Kidney (tissue), 14 donors: ENCODE measurements around the gene APC2. TPM values are rescaled to one million over a fixed set of nuclear protein-coding genes. Genes with fewer than 3 reads are reported as not detected.
A peak's percentile ranks its signal among the peaks of the same experiment; 100 is the strongest.

Source experiments
- DNase-seq, 5 donors: peaks; one replicate each; pipeline ENCODE4 v3.0.0-alpha.2; 2013 to 2020
- FAIRE-seq: peaks from 2 replicates; lab custom pipeline; 2012; peaks lifted over from hg19 to GRCh38; lab: Jason Lieb, UNC
- H3K27ac ChIP-seq, 2 donors: one replicate each; pipeline ENCODE4 v1.7.0; 2013; ENCODE audit warnings: low read depth in 2 of 2, low read length in 2 of 2, inconsistent platforms in 1 of 2
- H3K27me3 ChIP-seq: one replicate; pipeline ENCODE4 v1.7.1; 2013; ENCODE audit warnings: low read length, inconsistent platforms; ENCODE audit not compliant: control insufficient read depth, insufficient read depth
- H3K36me3 ChIP-seq, 3 donors: one replicate each; pipeline versions ENCODE4 v1.7.0 to v1.7.1; 2013; ENCODE audit warnings: low read length in 3 of 3, control low read depth in 1 of 3, inconsistent platforms in 1 of 3; ENCODE audit not compliant: insufficient read depth in 3 of 3, control insufficient read depth in 2 of 3
- H3K4me1 ChIP-seq, 3 donors: one replicate each; pipeline versions ENCODE4 v1.7.0 to v1.7.1; 2013; ENCODE audit warnings: low read length in 3 of 3, inconsistent platforms in 1 of 3, low read depth in 1 of 3; ENCODE audit not compliant: control insufficient read depth in 2 of 3, insufficient read depth in 2 of 3
- H3K4me3 ChIP-seq, 3 donors: one replicate each; pipeline versions ENCODE4 v1.7.0 to v1.8.1; 2013; ENCODE audit warnings: low read length in 3 of 3, control low read depth in 1 of 3, inconsistent platforms in 1 of 3
- H3K9ac ChIP-seq, 3 donors: one replicate each; pipeline versions ENCODE4 v1.7.0 to v1.7.1; 2013; ENCODE audit warnings: low read length in 3 of 3, control low read depth in 1 of 3, inconsistent platforms in 1 of 3
- H3K9me3 ChIP-seq, 3 donors: one replicate each; pipeline versions ENCODE4 v1.7.0 to v1.7.1; 2013; ENCODE audit warnings: low read length in 3 of 3, control low read depth in 1 of 3, inconsistent platforms in 1 of 3; ENCODE audit not compliant: control insufficient read depth in 2 of 3, insufficient read depth in 1 of 3
- CTCF ChIP-seq: IDR thresholded peaks from 3 replicates; pipeline ENCODE4 v1.5.1; 2012; ENCODE audit warnings: mild to moderate bottlenecking, moderate library complexity, borderline replicate concordance; ENCODE audit not compliant: insufficient read depth; ENCODE audit errors: extremely low read depth
- intact Hi-C: fragments of 100-400 bp; cut with DNase I; formaldehyde crosslinking; loops from one replicate; pipeline ENCODE4 v1.11.1; 2022
- polyA plus RNA-seq: library from polyadenylated mRNA; stranded (reverse); fragments of 350-450 nt; fragmentation: Illumina TruSeq; extraction: RNeasy Lipid Tissue Mini Kit (QIAGEN cat#74804); gene quantifications from one replicate; pipeline ENCODE4 v1.2.3, GENCODE V29; 2014; ENCODE audit warnings: low read depth, low replicate concordance; ENCODE audit not compliant: insufficient read depth
- total RNA-seq: library from RNA; stranded (reverse); fragmentation: NEBNext Ultra II Directional; extraction: Animal tissue kit (Norgen Biotek cat#: 25700); gene quantifications from one replicate; pipeline ENCODE4 v1.2.1, GENCODE V29; 2021
- donor health status: control.
- donor health status: control.
- donor health status: control.
- donor health status: control.
- donor health status: control.
- donor health status: DM: yes; HTN: yes; CAD: no.
- donor health status: Normal renal cell carcinoma (clear cell type).

Gene APC2
- total and polyA plus RNA-seq, 2 donors from 2014 or later: 0.25 TPM; not detected in 1

GRCh38 chr19:1401138-1401888, 48.6 kb upstream of the APC2 start, which contains the start of gene GAMT:
Gene GAMT, minus strand, starts transcription at chr19:1401542. Its CDS starts 66 bp downstream, at chr19:1401476.
- intact Hi-C loops: no loop called here
- Histone ChIP-seq H3K9ac (peak within 1 kb of the TSS in 2 of 3 donors; percentile 15 to 46), H3K9me3 (no peaks in the 10 kb centered on the region), H3K4me1 (peaks cover 0 to 14% (median 0%) of the 10 kb centered on the region in 3 donors), H3K27ac (peak within 1 kb of the TSS in 1 of 2 donors; percentile 32), H3K36me3 (no peaks in the 10 kb centered on the region), H3K27me3 (no peaks in the 10 kb centered on the region), H3K4me3 (peak within 1 kb of the TSS; percentile 11 to 62 (median 46))
- peak; percentile 24 for TF ChIP-seq CTCF
- DNase-seq (peak in 2 of 5 donors; percentile 37 to 75), FAIRE-seq (no peak)

GRCh38 chr19:1401889-1402217, 48.1 kb upstream of the APC2 start:
- no peak for TF ChIP-seq CTCF
- Histone ChIP-seq H3K36me3 (no peaks in the 10 kb centered on the region), H3K27me3 (no peaks in the 10 kb centered on the region), H3K4me3 (peak overlapping the region in 1 of 3 donors; percentile 17), H3K9ac (peak overlapping the region in 1 of 3 donors; percentile 46), H3K27ac (no peak overlapping the region), H3K4me1 (peaks cover 0 to 18% (median 0%) of the 10 kb centered on the region in 3 donors), H3K9me3 (no peaks in the 10 kb centered on the region)
- DNase-seq: no peak
- FAIRE-seq: no peak
- intact Hi-C loops: no loop called here

GRCh38 chr19:1402411-1403070, 47.4 kb upstream of the APC2 start:
- peaks cover 0 to 18% (median 0%) of the 10 kb centered on the region in 3 donors for H3K4me1 ChIP-seq
- no peak for DNase-seq
- H3K27ac ChIP-seq: no peak overlapping the region
- no peak overlapping the region for H3K4me3 ChIP-seq
- H3K9me3 ChIP-seq: no peaks in the 10 kb centered on the region
- no peaks in the 10 kb centered on the region for H3K36me3 ChIP-seq
- no peak overlapping the region for H3K9ac ChIP-seq
- H3K27me3 ChIP-seq: no peaks in the 10 kb centered on the region
- no peak for FAIRE-seq
- intact Hi-C loops: no loop called here
- TF ChIP-seq CTCF: no peak
